SHP77 treated with DMSO at 0.1 percent for 48 hours (cell line): ENCODE results near the gene SPPL2C.

Experiments
- DNase-seq: peaks from one replicate; lab custom pipeline; 2025; lab: John Stamatoyannopoulos, UW

SPPL2C gene

GRCh38 chr17:45844695-45845375 is at the start of gene SPPL2C:
Gene SPPL2C, plus strand, starts transcription at chr17:45844881. Its CDS starts 26 bp downstream, at chr17:45844907.
- DNase-seq, result no peak

GRCh38 chr17:45800816-45801215 is 43.9 kb upstream of the SPPL2C start:
- DNase-seq, result no peak

- no peak for DNase-seq
Measured at GRCh38 chr17:45801421-45801820, 43.3 kb upstream of the SPPL2C start.

- no peak for DNase-seq
Measured at GRCh38 chr17:45808845-45809244, 35.8 kb upstream of the SPPL2C start.

GRCh38 chr17:45809499-45809898 is 35.2 kb upstream of the SPPL2C start:
- DNase-seq, result no peak

- peak; percentile 57 for DNase-seq
Measured at GRCh38 chr17:45812102-45812501, 32.6 kb upstream of the SPPL2C start.

- DNase-seq, result no peak
Measured at GRCh38 chr17:45813048-45813725, 31.5 kb upstream of the SPPL2C start.

- DNase-seq, result no peak
Measured at GRCh38 chr17:45814622-45815606, 29.8 kb upstream of the SPPL2C start.

GRCh38 chr17:45815752-45816151 is 28.9 kb upstream of the SPPL2C start:
- DNase-seq, result no peak

- no peak for DNase-seq
Measured at GRCh38 chr17:45818041-45818440, 26.6 kb upstream of the SPPL2C start.

GRCh38 chr17:45818699-45819098 is 26.0 kb upstream of the SPPL2C start:
- no peak for DNase-seq

GRCh38 chr17:45819632-45820031 is 25.0 kb upstream of the SPPL2C start:
- no peak for DNase-seq

- no peak for DNase-seq
Measured at GRCh38 chr17:45820052-45820780, 24.5 kb upstream of the SPPL2C start.

- no peak for DNase-seq
Measured at GRCh38 chr17:45821147-45821546, 23.5 kb upstream of the SPPL2C start.

- DNase-seq, result no peak
Measured at GRCh38 chr17:45823598-45823997, 21.1 kb upstream of the SPPL2C start.

GRCh38 chr17:45824475-45824874 is 20.2 kb upstream of the SPPL2C start:
- DNase-seq, result no peak

- no peak for DNase-seq
Measured at GRCh38 chr17:45824901-45825492, 19.7 kb upstream of the SPPL2C start.

- DNase-seq, result no peak
Measured at GRCh38 chr17:45825792-45826191, 18.9 kb upstream of the SPPL2C start.

- no peak for DNase-seq
Measured at GRCh38 chr17:45826919-45827588, 17.6 kb upstream of the SPPL2C start.

- DNase-seq, result no peak
Measured at GRCh38 chr17:45828171-45828570, 16.5 kb upstream of the SPPL2C start.

- DNase-seq, result no peak
Measured at GRCh38 chr17:45828582-45829133, 16.0 kb upstream of the SPPL2C start.
